ENCODE measurements around the gene FXYD7.
"Not testable (repeated sequence)": the region's sequence is repeated elsewhere in the genome, so short reads cannot be mapped to it uniquely, and the experiment has no call there.

The FXYD7 gene

GRCh38 chr19:35144600-35145436 lies 1.8 kb downstream of the FXYD7 start:
- DNase-seq (ENCODE audit: low read depth in 2 of 2) = no peak

DNA sequence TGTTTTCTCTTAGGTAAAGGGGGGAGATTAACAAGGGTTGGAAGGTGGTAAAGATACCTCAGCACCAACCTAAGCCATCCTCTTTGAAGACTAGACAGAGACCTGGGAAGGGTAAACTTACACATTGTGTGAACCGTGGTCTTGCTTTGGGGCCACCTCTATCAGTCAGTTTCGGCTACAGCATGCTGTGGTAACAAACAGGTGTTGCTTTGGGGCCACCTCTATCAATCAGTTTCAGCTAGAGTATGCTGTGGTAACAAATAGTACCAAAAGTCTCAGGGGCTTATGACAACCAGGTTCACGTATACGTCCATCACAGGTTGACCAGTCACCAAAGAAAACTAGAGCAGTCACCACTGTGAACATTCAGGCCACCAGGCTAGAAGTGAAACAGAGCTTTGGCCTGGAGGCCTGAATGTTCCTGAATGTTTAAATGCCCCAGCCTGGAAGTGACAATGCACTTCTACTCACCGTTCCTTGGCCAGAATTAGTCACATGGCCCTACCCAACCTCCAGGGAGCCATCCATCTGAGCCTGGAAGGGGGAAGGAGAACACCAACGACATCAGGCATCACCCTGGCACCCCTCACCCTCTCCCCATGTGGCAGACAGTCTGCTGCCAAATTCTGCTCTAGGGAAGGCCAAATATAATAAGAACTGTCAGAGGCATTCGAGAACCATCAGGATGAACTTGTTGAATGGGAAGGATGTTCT lies 3.8 kb downstream of the FXYD7 start:
- no peak for DNase-seq (ENCODE audit: low read depth in 2 of 2)

GRCh38 chr19:35149463-35149862 lies 6.4 kb downstream of the FXYD7 start:
- DNase-seq (ENCODE audit: low read depth in 2 of 2) = no peak

DNA sequence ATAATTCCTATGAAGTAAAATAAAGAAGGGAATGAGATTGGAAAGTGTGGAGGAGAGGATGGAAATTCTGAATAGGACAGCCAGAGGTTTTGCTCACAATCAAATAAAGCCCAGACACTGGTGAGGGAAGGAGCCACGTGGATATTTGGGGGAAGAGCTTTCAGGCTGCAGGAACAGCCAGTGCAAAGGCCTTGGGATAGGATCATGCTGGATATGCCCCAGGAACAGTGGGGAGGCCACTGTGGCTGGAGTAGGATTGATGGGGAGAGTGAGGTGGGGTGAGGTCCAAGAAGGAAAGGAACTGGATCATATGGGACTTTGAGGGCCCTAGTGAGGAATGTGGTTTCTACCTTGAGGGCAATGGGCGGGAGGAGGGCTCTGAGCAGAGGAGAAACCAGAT lies 7.4 kb downstream of the FXYD7 start:
- no peak for DNase-seq (ENCODE audit: low read depth in 2 of 2)

DNA sequence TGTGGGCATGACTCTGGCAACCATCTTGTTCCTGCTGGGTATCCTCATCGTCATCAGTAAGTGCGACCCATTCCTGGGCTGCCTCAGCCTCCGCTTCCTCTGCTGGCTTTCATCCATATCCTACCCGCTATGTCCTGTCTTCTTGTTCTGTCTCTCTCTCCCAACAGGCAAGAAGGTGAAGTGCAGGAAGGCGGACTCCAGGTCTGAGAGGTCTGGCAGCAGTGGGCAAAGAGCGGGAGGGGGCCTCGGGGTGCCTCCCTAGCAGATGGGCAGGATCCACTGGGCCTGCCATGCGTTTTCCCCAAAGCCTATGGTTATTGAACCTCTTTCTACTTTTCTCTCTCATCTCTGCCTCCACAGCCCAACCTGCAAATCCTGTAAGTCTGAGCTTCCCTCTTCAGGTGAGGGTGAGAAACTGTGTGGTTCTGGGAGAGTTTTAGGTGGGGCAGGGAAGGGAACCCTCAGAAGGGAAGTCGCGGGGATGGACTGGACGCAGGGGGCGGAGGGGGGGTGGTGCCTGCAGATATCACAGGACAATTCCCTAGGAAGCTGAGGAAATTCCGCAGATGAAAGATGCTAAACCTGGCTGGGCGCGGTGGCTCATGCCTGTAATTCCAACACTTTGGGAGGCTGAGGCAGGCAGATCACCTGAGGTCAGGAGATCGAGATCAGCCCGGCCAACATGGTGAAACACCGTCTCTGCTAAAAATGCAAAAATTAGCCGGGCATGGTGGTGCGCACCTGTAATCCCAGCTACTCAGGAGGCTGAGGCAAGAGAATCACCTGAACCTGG lies 8.4 kb downstream of the FXYD7 start:
- no peak for DNase-seq (ENCODE audit: low read depth in 2 of 2)

DNA sequence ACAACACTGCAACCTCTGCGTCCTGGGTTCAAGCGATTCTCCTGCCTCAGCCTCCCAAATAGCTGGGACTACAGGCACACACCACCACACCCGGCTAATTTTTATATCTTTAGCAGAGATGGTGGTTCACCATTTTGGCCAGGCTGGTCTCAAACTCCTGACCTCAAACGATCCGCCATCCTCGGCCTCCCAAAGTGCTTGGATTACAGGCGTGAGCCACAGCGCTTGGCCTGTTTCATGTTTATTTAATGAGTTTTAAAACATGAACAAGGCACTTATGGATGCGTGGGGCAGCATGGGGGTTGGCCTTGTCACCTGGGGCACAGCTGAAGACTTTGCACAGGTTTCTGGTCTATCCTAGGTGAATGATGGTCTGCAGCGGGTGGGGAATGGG lies 10.1 kb downstream of the FXYD7 start:
- not testable (repeated sequence) for DNase-seq (ENCODE audit: low read depth in 2 of 2)

- peak; percentile 40 to 57 for DNase-seq (ENCODE audit: low read depth in 2 of 2)
These were observed 10.9 kb downstream of the FXYD7 start for GRCh38 chr19:35153701-35154524.

GRCh38 chr19:35154525-35155406 lies 11.7 kb downstream of the FXYD7 start, which contains the start of gene FXYD5:
Gene FXYD5, plus strand, starts transcription at chr19:35154735. Its CDS starts 816 bp downstream, at chr19:35155551.
- peak; percentile 59 to 61 for DNase-seq (ENCODE audit: low read depth in 2 of 2)

DNA sequence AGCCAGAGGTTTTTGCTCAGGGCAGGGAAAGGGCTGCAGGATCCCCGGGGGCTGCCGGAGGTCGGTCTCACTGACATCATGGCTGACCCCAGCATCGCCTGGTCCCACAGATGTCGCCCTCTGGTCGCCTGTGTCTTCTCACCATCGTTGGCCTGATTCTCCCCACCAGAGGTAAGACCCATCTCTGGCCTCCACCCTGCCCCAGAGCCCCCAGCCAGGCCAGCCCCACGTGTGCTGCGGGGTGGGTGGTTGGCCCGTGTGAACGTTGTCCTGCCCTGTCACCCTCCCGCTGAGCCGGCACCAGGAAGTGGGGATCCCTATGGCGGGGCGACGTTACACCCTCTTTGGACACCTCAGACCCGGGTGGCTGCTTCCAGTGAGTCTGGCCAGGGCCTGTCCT lies 12.4 kb downstream of the FXYD7 start:
- no peak for DNase-seq (ENCODE audit: low read depth in 2 of 2)

DNA sequence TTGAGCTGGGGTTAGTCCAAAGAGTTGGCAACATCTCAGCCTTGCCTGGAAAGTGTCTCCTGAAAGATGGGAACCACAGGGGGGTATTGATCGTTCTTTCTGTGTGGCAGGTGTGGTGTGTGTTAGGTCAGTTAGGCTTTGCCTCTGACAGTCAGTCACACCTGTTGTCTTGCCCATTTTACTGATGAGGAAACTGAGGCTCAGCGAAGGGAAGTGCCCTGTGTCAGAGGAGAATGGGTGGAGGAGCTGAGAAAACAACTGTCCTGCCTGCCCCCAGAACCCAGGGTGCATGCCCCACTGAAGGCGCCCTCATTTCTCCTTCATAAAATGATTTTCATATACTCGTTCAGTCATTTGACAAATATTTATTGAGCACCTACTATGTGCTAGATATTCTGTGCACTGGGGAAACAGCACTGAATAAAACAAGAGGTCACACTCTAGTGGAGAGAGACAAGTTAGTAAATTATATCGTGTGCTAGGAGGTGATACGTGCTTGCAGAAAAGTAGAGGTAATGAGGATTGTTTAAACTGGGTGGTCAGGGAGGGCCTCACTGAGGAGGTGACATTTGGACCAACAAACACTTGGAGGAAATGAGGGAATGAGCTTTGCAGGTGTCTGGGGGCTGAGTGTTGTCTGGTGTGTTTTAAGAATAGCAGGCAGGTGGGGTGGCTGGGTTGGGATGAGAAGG lies 13.1 kb downstream of the FXYD7 start:
- DNase-seq (ENCODE audit: low read depth in 2 of 2) = no peak

DNA sequence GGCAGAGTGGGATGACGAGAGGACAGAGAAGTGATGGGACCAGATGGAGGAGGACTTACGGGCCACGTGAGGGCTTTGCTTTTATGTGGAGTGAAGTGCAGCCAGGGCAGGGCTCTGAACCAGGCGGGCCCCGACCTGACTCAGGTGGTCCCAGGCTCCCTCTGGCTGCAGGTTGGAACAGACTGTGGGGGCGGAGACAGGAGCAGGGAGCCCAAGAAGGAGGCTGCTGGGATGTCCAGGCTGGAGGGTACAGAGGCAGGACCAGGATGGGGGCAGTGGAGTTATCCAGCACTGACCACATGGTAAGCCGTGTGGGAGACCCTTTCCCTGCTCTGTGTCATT lies 13.6 kb downstream of the FXYD7 start:
- no peak for DNase-seq (ENCODE audit: low read depth in 2 of 2)

DNA sequence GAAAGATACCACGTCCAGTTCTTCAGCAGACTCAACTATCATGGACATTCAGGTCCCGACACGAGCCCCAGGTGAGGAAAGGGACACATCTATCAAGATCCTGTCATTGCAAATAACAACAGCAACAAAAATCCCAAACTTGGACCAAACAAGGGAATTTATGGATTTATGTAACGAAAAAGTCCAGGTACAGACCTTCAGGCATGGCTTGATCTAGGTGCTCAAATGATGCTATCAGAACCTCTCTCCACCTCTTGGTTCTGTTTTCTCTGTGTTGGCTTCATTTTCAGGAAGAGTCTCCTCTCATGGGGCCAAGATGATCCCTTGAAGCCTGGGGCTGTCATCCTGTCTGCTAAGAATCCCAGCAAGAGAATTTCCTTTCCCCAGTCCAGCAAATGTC lies 14.4 kb downstream of the FXYD7 start:
- DNase-seq (ENCODE audit: low read depth in 2 of 2) = no peak

- DNase-seq (ENCODE audit: low read depth in 2 of 2) = no peak
These were observed 16.6 kb downstream of the FXYD7 start for GRCh38 chr19:35159606-35160005.

DNA sequence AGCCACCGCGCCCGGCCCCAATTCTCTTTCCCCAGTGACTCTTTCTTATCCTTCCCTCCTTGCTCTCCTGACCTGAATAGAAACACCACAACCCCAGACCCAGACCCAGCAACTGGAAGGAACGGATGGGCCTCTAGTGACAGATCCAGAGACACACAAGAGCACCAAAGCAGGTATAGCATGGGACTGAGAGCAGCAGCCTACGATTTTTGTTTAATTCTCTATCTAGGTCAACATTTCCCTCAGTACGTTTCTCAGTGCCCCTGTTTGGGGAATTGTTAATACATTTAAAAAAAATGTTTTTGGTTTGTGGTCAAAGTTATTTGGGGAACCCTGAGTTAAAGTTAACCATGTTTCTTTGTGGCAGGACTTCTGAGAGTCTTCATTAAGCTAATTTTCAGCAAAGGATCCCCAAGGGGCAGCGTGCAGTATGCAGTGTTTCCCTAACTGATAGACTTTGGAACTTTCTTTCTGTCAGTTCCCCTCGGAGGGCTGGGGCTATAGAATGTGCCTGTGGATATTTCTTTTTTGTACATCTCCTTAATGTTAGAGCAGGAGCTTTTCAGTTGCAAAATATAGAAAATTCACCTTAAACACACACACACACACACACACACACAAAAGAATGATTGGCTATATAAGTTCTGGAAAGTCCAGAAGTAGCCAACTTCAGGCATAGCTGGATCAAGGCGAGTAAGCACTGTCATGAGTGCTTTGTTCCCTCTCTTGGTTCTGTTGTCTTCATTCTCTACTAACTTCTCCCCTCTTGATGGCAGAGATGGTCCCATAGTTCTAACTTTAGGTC lies 17.8 kb downstream of the FXYD7 start:
- no peak for DNase-seq (ENCODE audit: low read depth in 2 of 2)

DNA sequence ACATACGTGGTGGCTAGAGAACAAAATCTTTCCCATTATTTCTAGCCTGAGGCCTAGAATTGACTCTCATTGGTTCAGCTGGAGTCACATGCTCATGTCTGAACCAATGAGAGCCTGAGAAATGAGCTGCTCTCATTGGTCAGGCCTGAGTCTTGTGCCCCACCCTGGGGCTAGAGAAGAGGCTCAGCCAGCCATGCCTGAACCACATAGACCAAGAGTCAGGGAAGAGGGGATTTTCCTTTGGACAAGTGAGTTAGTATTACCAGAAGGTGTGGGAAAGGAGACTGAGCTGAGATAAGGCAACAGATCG lies 18.3 kb downstream of the FXYD7 start:
- no peak for DNase-seq (ENCODE audit: low read depth in 2 of 2)

DNA sequence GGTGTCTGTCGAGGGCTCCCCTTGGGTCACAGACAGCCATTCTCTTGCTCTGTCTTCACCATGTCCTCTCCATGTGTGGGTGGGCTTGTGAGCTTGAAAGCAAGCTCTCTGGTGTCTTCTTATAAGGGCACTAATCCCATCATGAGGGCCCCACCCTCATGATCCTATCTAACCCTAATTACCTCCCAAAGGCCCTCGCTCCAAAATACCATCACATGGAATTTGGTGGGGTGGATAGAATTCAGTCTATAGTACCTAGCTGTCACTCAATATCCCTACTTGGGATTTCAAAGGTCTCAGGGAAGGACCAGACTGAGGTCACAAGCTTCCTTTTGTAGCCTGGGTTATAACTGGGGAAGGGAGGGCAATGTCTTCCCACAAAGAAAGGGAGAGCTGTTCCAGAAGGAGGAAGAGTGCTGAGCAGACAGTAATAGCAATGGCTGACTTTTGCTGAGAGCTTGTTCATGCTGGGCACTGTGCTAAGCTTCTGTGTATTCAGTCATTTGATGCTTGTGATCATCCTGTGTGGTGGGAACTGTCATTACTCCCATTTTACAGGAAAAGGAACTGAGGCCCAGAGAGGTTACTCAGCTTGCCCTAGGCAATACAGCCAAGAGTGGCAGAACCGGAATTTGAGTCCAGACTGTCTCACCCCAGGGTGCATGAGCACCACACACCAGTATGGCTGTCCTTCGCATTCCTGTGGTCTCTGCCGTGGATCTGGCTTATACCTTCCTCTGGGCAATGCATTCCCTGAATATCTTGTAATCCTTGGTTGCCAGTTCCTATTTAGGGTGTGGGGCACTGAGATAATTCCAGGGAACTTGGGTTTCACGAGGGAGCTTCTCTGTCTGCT lies 19.6 kb downstream of the FXYD7 start:
- DNase-seq (ENCODE audit: low read depth in 2 of 2) = no peak

GRCh38 chr19:35164418-35164817 lies 21.4 kb downstream of the FXYD7 start:
- no peak for DNase-seq (ENCODE audit: low read depth in 2 of 2)

Data from stimulated activated CD8-positive, alpha-beta memory T cell treated with anti-CD3 and anti-CD28 coated beads, Interleukin-7, amount 100 ng/mL, for 1 hour (primary cell).